B cell (primary cell): Measurements from ENCODE around the gene EIF4G1.

Experiments used
- EZH2 ChIP-seq: IDR thresholded peaks from 2 replicates; pipeline ENCODE4 v1.6.1; 2012; ENCODE audit warnings: borderline replicate concordance, low read depth, mild to moderate bottlenecking, moderate library complexity, low read length; ENCODE audit not compliant: insufficient read depth, poor library complexity, severe bottlenecking
- TF ChIP-seq, protein P1 (sequence below): fragments of 200-600 bp; IDR thresholded peaks from one replicate; pipeline ENCODE4 v1.8.0; 2022; ENCODE audit warnings: antibody characterized with exemption, mild to moderate bottlenecking

DNA sequence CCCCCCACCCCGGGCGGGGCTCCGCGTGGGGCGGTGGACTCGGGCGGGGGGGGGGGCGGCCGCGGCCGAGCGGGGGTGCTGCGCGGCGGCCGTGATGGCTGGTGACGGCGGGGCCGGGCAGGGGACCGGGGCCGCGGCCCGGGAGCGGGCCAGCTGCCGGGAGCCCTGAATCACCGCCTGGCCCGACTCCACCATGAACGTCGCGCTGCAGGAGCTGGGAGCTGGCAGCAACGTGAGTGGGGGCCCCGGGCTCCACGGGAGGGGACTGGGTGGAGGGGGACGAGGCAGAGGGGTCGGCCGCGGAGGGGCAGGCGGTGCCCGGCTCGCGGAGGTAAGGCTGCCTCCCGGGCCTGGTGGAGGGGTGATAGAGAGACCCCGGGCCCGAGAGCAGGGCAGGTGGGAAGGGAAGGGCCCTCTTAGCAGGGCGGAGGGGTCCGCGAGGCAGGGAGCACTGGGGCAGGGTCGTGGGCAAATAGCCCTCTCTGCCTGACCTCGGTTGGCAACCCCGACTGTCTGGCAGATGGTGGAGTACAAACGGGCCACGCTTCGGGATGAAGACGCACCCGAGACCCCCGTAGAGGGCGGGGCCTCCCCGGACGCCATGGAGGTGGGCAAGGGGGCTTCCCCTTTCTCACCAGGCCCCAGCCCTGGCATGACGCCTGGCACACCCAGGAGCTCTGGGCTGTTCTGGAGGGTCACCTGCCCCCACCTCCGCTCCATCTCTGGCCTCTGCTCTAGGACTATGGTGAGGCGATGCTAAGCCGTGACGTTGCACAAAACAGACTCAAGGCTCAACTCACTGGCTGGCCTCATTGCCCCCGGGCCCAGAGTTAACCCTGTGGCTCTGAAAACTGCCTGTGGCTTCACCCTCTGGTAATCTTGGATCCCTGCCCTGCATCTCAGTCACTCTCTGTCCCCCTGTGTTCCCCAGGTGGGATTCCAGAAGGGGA lies 38.2 kb upstream of the EIF4G1 start, which contains the start of gene ECE2:
- TF ChIP-seq, protein P1, sequence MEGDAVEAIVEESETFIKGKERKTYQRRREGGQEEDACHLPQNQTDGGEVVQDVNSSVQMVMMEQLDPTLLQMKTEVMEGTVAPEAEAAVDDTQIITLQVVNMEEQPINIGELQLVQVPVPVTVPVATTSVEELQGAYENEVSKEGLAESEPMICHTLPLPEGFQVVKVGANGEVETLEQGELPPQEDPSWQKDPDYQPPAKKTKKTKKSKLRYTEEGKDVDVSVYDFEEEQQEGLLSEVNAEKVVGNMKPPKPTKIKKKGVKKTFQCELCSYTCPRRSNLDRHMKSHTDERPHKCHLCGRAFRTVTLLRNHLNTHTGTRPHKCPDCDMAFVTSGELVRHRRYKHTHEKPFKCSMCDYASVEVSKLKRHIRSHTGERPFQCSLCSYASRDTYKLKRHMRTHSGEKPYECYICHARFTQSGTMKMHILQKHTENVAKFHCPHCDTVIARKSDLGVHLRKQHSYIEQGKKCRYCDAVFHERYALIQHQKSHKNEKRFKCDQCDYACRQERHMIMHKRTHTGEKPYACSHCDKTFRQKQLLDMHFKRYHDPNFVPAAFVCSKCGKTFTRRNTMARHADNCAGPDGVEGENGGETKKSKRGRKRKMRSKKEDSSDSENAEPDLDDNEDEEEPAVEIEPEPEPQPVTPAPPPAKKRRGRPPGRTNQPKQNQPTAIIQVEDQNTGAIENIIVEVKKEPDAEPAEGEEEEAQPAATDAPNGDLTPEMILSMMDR: no peak
- no peak for TF ChIP-seq EZH2
